ENCODE results near the gene PRAMEF20.

PRAMEF20 gene

DNA sequence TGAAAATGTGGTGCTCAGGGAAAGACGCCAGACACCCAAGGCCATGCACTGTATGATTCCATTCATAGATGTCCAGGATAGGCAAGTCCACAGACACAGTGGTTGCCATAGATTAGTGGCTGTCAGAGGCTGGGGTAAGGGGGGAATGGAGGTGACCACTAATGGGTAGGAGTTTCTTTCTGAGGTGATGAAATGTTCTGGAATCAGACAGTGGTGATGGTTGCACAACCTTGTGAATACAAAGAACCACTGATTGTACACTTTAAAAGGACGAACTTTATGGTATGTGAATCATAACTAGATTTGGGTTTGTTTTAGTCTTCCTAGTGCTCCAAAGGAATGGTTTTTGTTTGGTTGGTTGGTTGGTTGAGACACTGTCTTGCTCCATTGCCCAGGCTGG lies 51.7 kb downstream of the PRAMEF20 start:
- no peak for FAIRE-seq

DNA sequence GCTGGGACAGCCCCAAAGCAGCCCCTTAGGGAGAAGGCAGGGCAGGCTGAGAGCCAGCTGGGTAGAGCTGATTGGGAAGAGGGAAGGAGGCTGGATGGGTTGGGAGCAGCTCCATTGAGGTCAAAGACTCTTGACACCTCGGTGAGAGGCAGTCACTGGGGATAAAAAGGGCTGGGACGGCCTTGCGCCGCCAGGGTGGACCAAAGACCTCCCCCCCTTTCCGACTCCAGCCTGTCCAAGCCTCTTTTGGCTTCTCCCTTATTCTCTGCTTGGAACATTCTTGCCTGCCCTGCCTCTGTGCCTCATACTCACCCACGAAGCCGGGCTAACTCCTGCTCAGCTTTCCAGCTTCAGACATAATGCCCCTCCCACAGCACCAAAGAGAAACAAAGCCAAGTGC lies 52.4 kb downstream of the PRAMEF20 start:
- DNase-seq (ENCODE audit: low spot score), result no peak
- FAIRE-seq, result no peak

More for the DNA sequence above, 51.7 kb downstream of the PRAMEF20 start:
- no peak for DNase-seq (ENCODE audit: low spot score)

DNA sequence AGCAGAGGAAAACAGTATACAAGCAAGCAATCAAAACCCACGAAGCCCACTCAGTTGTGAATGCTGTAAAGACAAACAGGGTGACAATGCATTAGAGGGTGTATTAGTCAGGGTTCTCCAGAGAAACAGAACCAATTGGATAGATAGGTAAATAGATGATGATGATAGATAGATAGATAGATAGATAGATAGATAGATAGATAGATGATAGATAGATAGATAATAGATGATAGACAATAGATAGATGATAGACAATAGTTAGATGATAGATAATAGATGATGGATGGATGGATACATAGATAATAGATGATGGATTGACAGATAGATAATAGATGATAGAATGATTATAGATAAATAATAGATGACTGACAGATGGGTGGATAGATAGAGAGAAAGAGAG lies 55.3 kb downstream of the PRAMEF20 start:
- FAIRE-seq (no peak), DNase-seq (ENCODE audit: low spot score) (no peak)

DNA sequence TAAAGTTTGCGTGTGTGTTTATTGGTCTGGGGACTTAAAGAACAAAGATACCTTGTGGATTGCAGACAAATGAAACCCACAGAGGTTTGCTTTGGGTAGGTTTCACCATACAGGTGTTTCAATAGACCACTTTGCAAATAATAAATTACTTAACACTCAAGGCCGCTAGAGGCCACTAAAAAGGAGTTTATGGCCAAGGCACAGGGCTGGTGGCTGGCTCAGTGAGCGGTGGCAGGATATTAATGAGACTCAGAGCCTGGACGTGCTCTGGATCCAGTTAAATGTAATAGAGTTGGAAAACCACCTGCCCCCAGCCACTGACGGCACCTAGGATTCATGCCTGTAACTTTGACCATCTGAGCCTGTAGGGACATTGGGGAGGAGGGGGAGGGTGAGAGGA lies 59.1 kb downstream of the PRAMEF20 start:
- DNase-seq (ENCODE audit: low spot score) (peak; percentile 41), FAIRE-seq (no peak)

All from urothelium cell line (cell line).